GM18507 (cell line): ENCODE data around the gene PHOX2A.

ENCODE experiments used
- DNase-seq: peaks from one replicate; pipeline ENCODE4 v3.0.0; 2011; ENCODE audit warnings: low read depth; ENCODE audit not compliant: insufficient read length; ENCODE audit errors: extremely low spot score
- FAIRE-seq: peaks from 2 replicates; lab custom pipeline; 2011; peaks lifted over from hg19 to GRCh38; lab: Jason Lieb, UNC

PHOX2A gene

GRCh38 chr11:72250661-72251464 is 6.9 kb upstream of the PHOX2A start:
- DNase-seq, result no peak
- FAIRE-seq, result no peak

- DNase-seq (no peak), FAIRE-seq (no peak)
Measured at GRCh38 chr11:72249961-72250360, 6.0 kb upstream of the PHOX2A start.

GRCh38 chr11:72247584-72247983 is 3.6 kb upstream of the PHOX2A start:
- FAIRE-seq (no peak), DNase-seq (no peak)

GRCh38 chr11:72245263-72245816 is 1.4 kb upstream of the PHOX2A start:
- FAIRE-seq (no peak), DNase-seq (no peak)

GRCh38 chr11:72244361-72245262 is 636 bp upstream of the PHOX2A start:
- no peak for FAIRE-seq
- no peak for DNase-seq

GRCh38 chr11:72243173-72244059 is 560 bp downstream of the PHOX2A start:
- DNase-seq (no peak), FAIRE-seq (no peak)

GRCh38 chr11:72242141-72242540 is 1.8 kb downstream of the PHOX2A start:
- no peak for FAIRE-seq
- DNase-seq, result no peak

GRCh38 chr11:72241291-72241781 is 2.6 kb downstream of the PHOX2A start:
- FAIRE-seq (no peak), DNase-seq (no peak)

- no peak for FAIRE-seq
- DNase-seq, result no peak
Measured at GRCh38 chr11:72240461-72241290, 3.3 kb downstream of the PHOX2A start.

GRCh38 chr11:72239849-72240460 is 4.0 kb downstream of the PHOX2A start:
- DNase-seq (no peak), FAIRE-seq (no peak)

GRCh38 chr11:72239313-72239848 is 4.6 kb downstream of the PHOX2A start:
- DNase-seq, result peak; percentile 57

GRCh38 chr11:72238492-72239312 is 5.3 kb downstream of the PHOX2A start:
- DNase-seq (no peak), FAIRE-seq (no peak)

More at GRCh38 chr11:72239313-72239848, 4.6 kb downstream of the PHOX2A start:
- peak; percentile 26 for FAIRE-seq

- DNase-seq, result peak; percentile 75
- FAIRE-seq, result peak; percentile 68
Measured at GRCh38 chr11:72238040-72238450, 5.9 kb downstream of the PHOX2A start.

- DNase-seq (no peak), FAIRE-seq (no peak)
Measured at GRCh38 chr11:72237112-72237931, 6.7 kb downstream of the PHOX2A start.

GRCh38 chr11:72236774-72237111 is 7.2 kb downstream of the PHOX2A start:
- DNase-seq, result no peak
- no peak for FAIRE-seq

- no peak for FAIRE-seq
- no peak for DNase-seq
Measured at GRCh38 chr11:72236083-72236697, 7.8 kb downstream of the PHOX2A start.
